Endothelial cell of umbilical vein (primary cell): ENCODE results near the gene ARG2. TPM values are rescaled to one million over a fixed set of nuclear protein-coding genes. Genes with fewer than 3 reads are reported as not detected.

Experiments
- BruUV-seq: library from RNA; stranded (reverse); fragments of 400-500 nt; replicated peaks from 2 replicates; lab custom pipeline; 2021; lab: Mats Ljungman, UMichigan
- CTCF ChIA-PET: fragments of 300-600, 350-600 bp; sonication (Branson Sonifier 250); formaldehyde crosslinking; loops from one replicate; lab custom pipeline; 2021; ENCODE audit warnings: antibody characterized with exemption, inconsistent platforms; lab: Charles Lee
- POLR2A ChIA-PET: fragments of 300-600, 350-600 bp; sonication (Branson Sonifier 250); formaldehyde crosslinking; loops from one replicate; lab custom pipeline; 2021; ENCODE audit warnings: antibody characterized with exemption, inconsistent platforms; lab: Charles Lee
- DNase-seq: peaks from one replicate; pipeline ENCODE4 v3.0.0-alpha.2; 2011; ENCODE audit warnings: low read depth, low spot score
- FAIRE-seq: peaks from 2 replicates; lab custom pipeline; 2011; peaks lifted over from hg19 to GRCh38; lab: Jason Lieb, UNC
- H2AFZ ChIP-seq: 2 replicates; pipeline ENCODE4 v1.6.0; 2012; ENCODE audit warnings: low read depth, low read length, control low read depth, inconsistent platforms
- H3K27ac ChIP-seq: 2 replicates; pipeline ENCODE4 v1.5.1; 2011; ENCODE audit warnings: low read depth, mild to moderate bottlenecking, control low read depth, low read length, moderate library complexity; ENCODE audit not compliant: insufficient read depth
- H3K27me3 ChIP-seq, 2 experiments: 2 replicates each; pipeline versions ENCODE4 v1.6.0 to v1.6.1; 2011; ENCODE audit warnings: low read length in 2 of 2, mixed read lengths in 1 of 2; ENCODE audit not compliant: control insufficient read depth in 2 of 2, insufficient read depth in 2 of 2
- H3K36me3 ChIP-seq, 2 experiments: 2 replicates in 1 of 2; 3 replicates in 1 of 2; pipeline ENCODE4 v1.5.1; 2011; ENCODE audit warnings: low read length in 2 of 2, mild to moderate bottlenecking in 1 of 2, moderate library complexity in 1 of 2; ENCODE audit not compliant: control insufficient read depth in 2 of 2, insufficient read depth in 2 of 2; ENCODE audit errors: extremely low read depth in 1 of 2
- H3K4me1 ChIP-seq: 3 replicates; pipeline ENCODE4 v1.5.1; 2011; ENCODE audit warnings: mild to moderate bottlenecking, low read length; ENCODE audit not compliant: control insufficient read depth, insufficient read depth; ENCODE audit errors: extremely low read depth
- H3K4me2 ChIP-seq: 2 replicates; pipeline ENCODE4 v1.6.1; 2011; ENCODE audit warnings: low read length, control low read depth, mixed read lengths; ENCODE audit not compliant: insufficient read depth
- H3K4me3 ChIP-seq, 3 experiments: fragments of 200-600 bp in 1 of 3; sonication (generic), shearing (Covaris generic) in 1 of 3; replicated peaks in 1 of 3; 2 replicates each; pipeline ENCODE4 v1.5.1; 2011 to 2016; ENCODE audit warnings: control low read depth in 3 of 3, low read length in 3 of 3, mild to moderate bottlenecking in 2 of 3, inconsistent platforms in 1 of 3, low read depth in 1 of 3, moderate library complexity in 1 of 3; ENCODE audit not compliant: insufficient read depth in 1 of 3
- H3K79me2 ChIP-seq: 2 replicates; pipeline ENCODE4 v1.6.0; 2012; ENCODE audit warnings: low read length, inconsistent platforms; ENCODE audit not compliant: control insufficient read depth, insufficient read depth
- H3K9ac ChIP-seq: replicated peaks from 2 replicates; pipeline ENCODE3; 2011; ENCODE audit warnings: low read length, control low read depth; ENCODE audit not compliant: insufficient read depth; ENCODE audit errors: extremely low read depth
- H3K9me1 ChIP-seq: replicated peaks from 3 replicates; pipeline ENCODE4 v1.6.0; 2011; ENCODE audit warnings: mild to moderate bottlenecking, low read length; ENCODE audit not compliant: control insufficient read depth, insufficient read depth; ENCODE audit errors: extremely low read depth
- H3K9me3 ChIP-seq: replicated peaks from 2 replicates; pipeline ENCODE4 v1.5.1; 2012; ENCODE audit warnings: low read length, inconsistent platforms; ENCODE audit not compliant: control insufficient read depth, insufficient read depth
- H4K20me1 ChIP-seq: replicated peaks from 2 replicates; pipeline ENCODE3; 2011; ENCODE audit warnings: mild to moderate bottlenecking, low read length; ENCODE audit not compliant: control insufficient read depth, insufficient read depth; ENCODE audit errors: extremely low read depth
- EZH2 ChIP-seq: IDR thresholded peaks from 2 replicates; pipeline ENCODE4 v1.6.1; 2012; ENCODE audit warnings: borderline replicate concordance, low read depth, mild to moderate bottlenecking, moderate library complexity, low read length, inconsistent platforms; ENCODE audit not compliant: severe bottlenecking
- FOS ChIP-seq: IDR thresholded peaks from 2 replicates; pipeline ENCODE4 v1.6.1; 2011; ENCODE audit warnings: mild to moderate bottlenecking, low read length, moderate library complexity, borderline replicate concordance; ENCODE audit not compliant: insufficient read depth
- GATA2 ChIP-seq: IDR thresholded peaks from 2 replicates; pipeline ENCODE4 v1.7.0; 2011; ENCODE audit warnings: low read depth, mild to moderate bottlenecking, moderate library complexity, mixed read lengths, low read length; ENCODE audit not compliant: insufficient read length, insufficient read depth
- JUN ChIP-seq: IDR thresholded peaks from 2 replicates; pipeline ENCODE4 v1.6.1; 2011; ENCODE audit warnings: borderline replicate concordance, low read depth; ENCODE audit not compliant: insufficient read length, insufficient read depth
- MYC ChIP-seq: IDR thresholded peaks from one replicate; pipeline ENCODE4 v1.6.1; 2011; ENCODE audit warnings: mild to moderate bottlenecking, low read depth, low read length
- POLR2AphosphoS5 ChIP-seq: IDR thresholded peaks from 2 replicates; pipeline ENCODE4 v1.6.1; 2012; ENCODE audit warnings: low read depth, mild to moderate bottlenecking, control low read depth, low read length, moderate library complexity; ENCODE audit not compliant: insufficient read depth
- dilution Hi-C: fragments of 300-500 bp; cut with MboI; formaldehyde crosslinking; loops from one replicate; pipeline ENCODE4 v1.15.0; 2019; ENCODE audit warnings: low sequenced_read_pairs; ENCODE audit not compliant: extremely low pct_ligation_motif_present
- intact Hi-C: fragments of 100-400 bp; cut with micrococcal nuclease; formaldehyde crosslinking; loops from one replicate; pipeline ENCODE4 v1.10.0; 2022
- polyA plus RNA-seq, 4 experiments: library from polyadenylated mRNA; depleted of rRNA in 3 of 4; stranded (reverse) in 3 of 4; unstranded in 1 of 4; fragments of >200 nt; gene quantifications; 2 replicates each; pipeline versions ENCODE4 v1.2.1 to v1.2.3, GENCODE V29; 2011 to 2012; ENCODE audit warnings: missing spikeins in 1 of 4
- total RNA-seq: library from RNA; stranded (reverse); gene quantifications from 2 replicates; pipeline ENCODE4 v1.2.3, GENCODE V29; 2021
- TF ChIP-seq, protein P1 (sequence below), 2 donors: IDR thresholded peaks; 1 replicate in 1 of 2; 2 replicates in 1 of 2; pipeline ENCODE4 v1.5.1; 2011; ENCODE audit warnings: low read length in 2 of 2, mild to moderate bottlenecking in 2 of 2, moderate library complexity in 2 of 2, control low read depth in 1 of 2, inconsistent platforms in 1 of 2, low read depth in 1 of 2; ENCODE audit not compliant: insufficient read depth in 1 of 2; ENCODE audit errors: extremely low read depth in 1 of 2
- TF ChIP-seq, protein P2 (sequence below): IDR thresholded peaks from 2 replicates; pipeline ENCODE4 v1.6.1; 2011; ENCODE audit not compliant: insufficient read depth, insufficient read length

The ARG2 gene
- total and polyA plus RNA-seq, 2 donors (not counting 3 experiments of a cell fraction or from before 2014, with no cell fraction given) = 16.6 to 22.5 TPM

DNA sequence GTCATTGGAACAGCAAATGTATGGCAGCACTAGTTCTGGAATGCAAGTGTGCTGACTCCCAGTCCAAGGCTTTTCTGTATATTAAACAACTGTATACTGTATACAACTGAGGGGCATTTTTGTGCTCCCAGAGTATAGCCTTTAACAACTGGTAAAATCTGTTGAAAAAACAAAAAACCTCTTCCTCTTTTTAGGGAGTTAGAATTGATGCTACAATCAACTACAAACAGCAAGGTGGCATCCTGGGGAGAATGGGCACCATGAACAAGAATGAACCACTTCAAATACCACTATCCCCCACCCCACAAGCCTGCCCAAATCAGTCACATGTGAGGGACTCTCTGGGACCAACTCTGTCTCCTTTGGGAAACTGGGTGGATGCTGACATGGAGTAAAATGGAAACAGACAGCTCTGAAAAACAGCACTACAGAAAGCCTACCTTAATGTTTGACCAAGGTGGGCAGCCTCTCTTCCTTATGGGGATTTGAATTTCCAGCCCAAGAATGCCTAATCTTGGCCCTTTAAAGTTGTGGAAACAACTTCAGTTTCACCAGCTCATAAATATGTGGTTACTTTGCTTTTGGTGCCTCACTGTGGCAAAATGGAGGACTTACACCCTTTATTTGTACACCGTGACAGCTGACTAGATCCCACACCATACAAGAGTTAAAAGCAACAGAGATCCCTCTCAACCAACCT, 47.2 kb downstream of the ARG2 start:
- H2AFZ ChIP-seq = no peak overlapping the region
- no peak for TF ChIP-seq GATA2
- TF ChIP-seq, protein P1, sequence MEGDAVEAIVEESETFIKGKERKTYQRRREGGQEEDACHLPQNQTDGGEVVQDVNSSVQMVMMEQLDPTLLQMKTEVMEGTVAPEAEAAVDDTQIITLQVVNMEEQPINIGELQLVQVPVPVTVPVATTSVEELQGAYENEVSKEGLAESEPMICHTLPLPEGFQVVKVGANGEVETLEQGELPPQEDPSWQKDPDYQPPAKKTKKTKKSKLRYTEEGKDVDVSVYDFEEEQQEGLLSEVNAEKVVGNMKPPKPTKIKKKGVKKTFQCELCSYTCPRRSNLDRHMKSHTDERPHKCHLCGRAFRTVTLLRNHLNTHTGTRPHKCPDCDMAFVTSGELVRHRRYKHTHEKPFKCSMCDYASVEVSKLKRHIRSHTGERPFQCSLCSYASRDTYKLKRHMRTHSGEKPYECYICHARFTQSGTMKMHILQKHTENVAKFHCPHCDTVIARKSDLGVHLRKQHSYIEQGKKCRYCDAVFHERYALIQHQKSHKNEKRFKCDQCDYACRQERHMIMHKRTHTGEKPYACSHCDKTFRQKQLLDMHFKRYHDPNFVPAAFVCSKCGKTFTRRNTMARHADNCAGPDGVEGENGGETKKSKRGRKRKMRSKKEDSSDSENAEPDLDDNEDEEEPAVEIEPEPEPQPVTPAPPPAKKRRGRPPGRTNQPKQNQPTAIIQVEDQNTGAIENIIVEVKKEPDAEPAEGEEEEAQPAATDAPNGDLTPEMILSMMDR (IDR thresholded peaks at IDR 0.05; ENCODE audit: extremely low read depth in 1 of 2, insufficient read depth in 1 of 2, low read depth in 1 of 2, low read length in 2 of 2) = peak; percentile 39 to 50
- TF ChIP-seq POLR2AphosphoS5 = no peak
- TF ChIP-seq, protein P2, sequence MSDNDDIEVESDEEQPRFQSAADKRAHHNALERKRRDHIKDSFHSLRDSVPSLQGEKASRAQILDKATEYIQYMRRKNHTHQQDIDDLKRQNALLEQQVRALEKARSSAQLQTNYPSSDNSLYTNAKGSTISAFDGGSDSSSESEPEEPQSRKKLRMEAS = no peak
- no peak for TF ChIP-seq EZH2
- no peak for TF ChIP-seq FOS
- no peak for TF ChIP-seq MYC
- no peak for TF ChIP-seq JUN
- peaks cover 4% of the 10 kb centered on the region for H4K20me1 ChIP-seq
- intact Hi-C loops = loop anchor here (1.0 to 2.0 kb wide), 4 partner anchors 49 to 240 kb away; no protein-coding TSS in a partner anchor
- no peaks in the 10 kb centered on the region for H3K9me3 ChIP-seq
- POLR2A ChIA-PET = no interaction called here
- no peaks in the 10 kb centered on the region for H3K9me1 ChIP-seq
- no peaks in the 10 kb centered on the region for H3K36me3 ChIP-seq
- H3K4me3 ChIP-seq = no peak overlapping the region
- no peaks in the 10 kb centered on the region for H3K4me1 ChIP-seq
- H3K79me2 ChIP-seq = peaks cover 46% of the 10 kb centered on the region
- no peak overlapping the region for H3K9ac ChIP-seq
- no peak overlapping the region for H3K27ac ChIP-seq
- dilution Hi-C loops = no loop called here
- CTCF ChIA-PET = interaction anchor here (0.6 to 15.5 kb wide), 35 partner anchors 8 to 239 kb away, joined by 3 to 437 read pairs (median 5); partner anchors contain the start of genes ARG2, PIGH, RDH11 and RDH12
- DNase-seq (peak; percentile 78), FAIRE-seq (peak; percentile 89)
- no peaks in the 10 kb centered on the region for H3K27me3 ChIP-seq
- H3K4me2 ChIP-seq = no peak overlapping the region
- no TSS peak for BruUV-seq
